Endothelial cell of umbilical vein (primary cell): ENCODE measurements around the gene WAS.

ENCODE experiments used
- EZH2 ChIP-seq: IDR thresholded peaks from 2 replicates; pipeline ENCODE4 v1.6.1; 2012; ENCODE audit warnings: borderline replicate concordance, low read depth, mild to moderate bottlenecking, moderate library complexity, low read length, inconsistent platforms; ENCODE audit not compliant: severe bottlenecking
- TF ChIP-seq, protein P1 (sequence below), 2 donors: IDR thresholded peaks; 1 replicate in 1 of 2; 2 replicates in 1 of 2; pipeline ENCODE4 v1.5.1; 2011; ENCODE audit warnings: low read length in 2 of 2, mild to moderate bottlenecking in 2 of 2, moderate library complexity in 2 of 2, control low read depth in 1 of 2, inconsistent platforms in 1 of 2, low read depth in 1 of 2; ENCODE audit not compliant: insufficient read depth in 1 of 2; ENCODE audit errors: extremely low read depth in 1 of 2

DNA sequence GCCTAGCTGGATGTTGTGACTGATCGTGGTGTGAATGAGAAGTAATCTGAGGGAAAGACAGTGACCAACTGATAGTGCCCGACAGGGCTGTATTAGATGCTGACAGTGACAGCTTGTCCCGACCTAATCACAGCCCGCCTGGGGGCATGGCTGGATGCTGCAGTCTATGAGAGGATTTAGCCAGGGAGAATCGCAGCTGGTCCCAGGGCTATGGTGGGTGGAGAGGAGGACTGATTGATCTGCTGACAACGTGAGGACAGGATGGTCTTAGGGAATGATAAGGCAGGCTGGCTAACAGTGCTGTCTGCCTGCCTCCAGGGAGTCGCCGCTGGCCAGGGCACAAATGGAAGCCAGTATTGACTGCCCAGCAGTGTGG, 12.3 kb downstream of the WAS start:
- TF ChIP-seq, protein P1, sequence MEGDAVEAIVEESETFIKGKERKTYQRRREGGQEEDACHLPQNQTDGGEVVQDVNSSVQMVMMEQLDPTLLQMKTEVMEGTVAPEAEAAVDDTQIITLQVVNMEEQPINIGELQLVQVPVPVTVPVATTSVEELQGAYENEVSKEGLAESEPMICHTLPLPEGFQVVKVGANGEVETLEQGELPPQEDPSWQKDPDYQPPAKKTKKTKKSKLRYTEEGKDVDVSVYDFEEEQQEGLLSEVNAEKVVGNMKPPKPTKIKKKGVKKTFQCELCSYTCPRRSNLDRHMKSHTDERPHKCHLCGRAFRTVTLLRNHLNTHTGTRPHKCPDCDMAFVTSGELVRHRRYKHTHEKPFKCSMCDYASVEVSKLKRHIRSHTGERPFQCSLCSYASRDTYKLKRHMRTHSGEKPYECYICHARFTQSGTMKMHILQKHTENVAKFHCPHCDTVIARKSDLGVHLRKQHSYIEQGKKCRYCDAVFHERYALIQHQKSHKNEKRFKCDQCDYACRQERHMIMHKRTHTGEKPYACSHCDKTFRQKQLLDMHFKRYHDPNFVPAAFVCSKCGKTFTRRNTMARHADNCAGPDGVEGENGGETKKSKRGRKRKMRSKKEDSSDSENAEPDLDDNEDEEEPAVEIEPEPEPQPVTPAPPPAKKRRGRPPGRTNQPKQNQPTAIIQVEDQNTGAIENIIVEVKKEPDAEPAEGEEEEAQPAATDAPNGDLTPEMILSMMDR (IDR thresholded peaks at IDR 0.05; ENCODE audit: extremely low read depth in 1 of 2, insufficient read depth in 1 of 2, low read depth in 1 of 2, low read length in 2 of 2), result no peak
- no peak for TF ChIP-seq EZH2
